IPS DF 4.7 (cell line): ENCODE results near the gene NCS1.
"Not testable (repeated sequence)": the region's sequence is repeated elsewhere in the genome, so short reads cannot be mapped to it uniquely, and the experiment has no call there.

Experiments used
- DNase-seq: peaks from one replicate; pipeline ENCODE4 v3.0.0-alpha.2; 2013; ENCODE audit warnings: low spot score; ENCODE audit errors: extremely low read depth

Gene NCS1

DNA sequence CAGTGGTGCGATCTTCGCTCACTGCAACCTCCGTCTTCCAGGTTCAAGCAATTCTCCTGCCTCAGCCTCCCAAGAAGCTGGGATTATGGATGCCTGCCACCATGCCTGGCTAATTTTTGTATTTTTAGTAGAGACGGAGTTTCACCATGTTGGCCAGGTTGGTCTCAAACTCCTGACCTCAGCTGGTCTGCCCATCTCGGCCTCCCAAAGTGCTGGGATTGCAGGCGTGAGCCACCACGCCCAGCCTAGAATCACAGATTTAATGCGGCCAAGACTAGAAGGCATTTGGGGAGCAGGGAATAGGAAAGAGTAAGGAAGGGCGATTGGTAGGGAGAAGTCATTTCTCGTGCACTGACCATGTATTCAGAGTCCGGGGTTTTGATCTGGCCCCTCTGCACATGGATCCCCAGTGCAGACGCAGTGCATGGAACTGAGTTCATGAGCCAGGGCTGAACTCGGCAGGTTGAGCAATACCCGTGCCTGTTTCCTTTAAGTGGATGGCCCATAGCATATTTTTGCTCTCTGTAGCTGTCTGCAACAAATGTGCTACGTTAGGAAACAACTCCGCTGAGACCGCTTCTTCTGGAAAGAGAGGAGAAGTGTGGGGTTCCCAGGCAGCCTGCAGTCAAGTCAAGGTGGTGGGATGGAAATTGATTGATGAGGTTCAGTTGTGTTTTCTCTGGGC lies 90.0 kb downstream of the NCS1 start:
- no peak for DNase-seq

DNA sequence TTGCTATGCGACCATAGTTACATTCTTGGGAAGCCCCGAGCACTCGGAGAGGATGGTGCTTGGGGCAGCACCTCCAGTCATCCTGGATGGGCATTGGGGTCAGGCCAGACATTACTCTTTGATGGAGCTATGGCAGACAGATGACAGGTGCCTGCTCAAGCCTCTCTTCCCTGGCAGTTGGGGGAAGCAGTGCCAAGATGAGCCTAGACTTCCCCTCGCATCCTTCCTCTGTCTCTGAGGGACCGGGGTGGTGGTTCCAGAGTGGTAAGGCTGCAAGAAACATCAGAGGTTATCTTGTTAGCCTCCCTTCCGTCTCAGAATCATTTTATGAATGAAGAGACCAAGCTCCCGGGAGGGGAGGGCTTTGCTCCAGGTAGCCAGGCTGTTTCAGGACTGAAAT lies 90.6 kb downstream of the NCS1 start:
- DNase-seq, result no peak

DNA sequence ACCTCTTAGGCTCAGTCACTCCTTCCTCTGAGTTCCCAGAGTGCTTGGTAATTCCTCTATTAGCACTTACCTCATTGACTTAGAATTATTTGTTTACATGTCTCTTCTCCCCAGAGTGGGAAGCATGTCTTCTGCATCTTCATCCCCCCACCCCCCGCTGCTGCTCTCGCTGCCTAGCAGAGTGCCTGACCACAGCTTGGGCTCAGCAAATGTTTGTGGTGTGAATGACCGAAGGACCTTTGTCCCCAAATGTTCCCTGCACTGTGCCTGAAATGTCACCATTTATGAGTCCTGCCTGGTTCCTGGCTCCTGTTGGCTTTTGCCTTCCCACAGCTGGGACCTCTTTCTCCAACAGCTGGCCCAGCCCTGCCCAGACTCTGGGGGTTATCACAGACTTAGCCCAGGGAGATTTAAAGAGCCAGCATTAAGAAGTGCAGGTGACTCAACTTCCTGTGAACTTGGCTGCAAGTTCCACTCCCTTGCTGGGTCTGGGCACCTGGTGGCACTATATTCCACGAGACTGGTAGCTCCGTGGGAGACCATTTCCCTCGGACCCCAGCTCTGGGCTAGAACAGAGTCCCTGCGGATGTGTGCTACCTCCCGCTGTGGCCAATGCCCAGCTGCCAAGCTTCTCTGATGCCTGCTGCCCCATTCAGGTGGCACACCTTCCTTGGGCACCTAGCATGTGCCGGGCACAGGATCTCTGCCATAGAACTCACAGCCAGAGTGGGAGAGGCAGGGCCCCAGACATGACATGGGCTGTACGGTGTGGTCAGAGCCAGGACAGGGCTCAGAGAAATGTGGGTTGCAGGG lies 91.6 kb downstream of the NCS1 start:
- no peak for DNase-seq

DNA sequence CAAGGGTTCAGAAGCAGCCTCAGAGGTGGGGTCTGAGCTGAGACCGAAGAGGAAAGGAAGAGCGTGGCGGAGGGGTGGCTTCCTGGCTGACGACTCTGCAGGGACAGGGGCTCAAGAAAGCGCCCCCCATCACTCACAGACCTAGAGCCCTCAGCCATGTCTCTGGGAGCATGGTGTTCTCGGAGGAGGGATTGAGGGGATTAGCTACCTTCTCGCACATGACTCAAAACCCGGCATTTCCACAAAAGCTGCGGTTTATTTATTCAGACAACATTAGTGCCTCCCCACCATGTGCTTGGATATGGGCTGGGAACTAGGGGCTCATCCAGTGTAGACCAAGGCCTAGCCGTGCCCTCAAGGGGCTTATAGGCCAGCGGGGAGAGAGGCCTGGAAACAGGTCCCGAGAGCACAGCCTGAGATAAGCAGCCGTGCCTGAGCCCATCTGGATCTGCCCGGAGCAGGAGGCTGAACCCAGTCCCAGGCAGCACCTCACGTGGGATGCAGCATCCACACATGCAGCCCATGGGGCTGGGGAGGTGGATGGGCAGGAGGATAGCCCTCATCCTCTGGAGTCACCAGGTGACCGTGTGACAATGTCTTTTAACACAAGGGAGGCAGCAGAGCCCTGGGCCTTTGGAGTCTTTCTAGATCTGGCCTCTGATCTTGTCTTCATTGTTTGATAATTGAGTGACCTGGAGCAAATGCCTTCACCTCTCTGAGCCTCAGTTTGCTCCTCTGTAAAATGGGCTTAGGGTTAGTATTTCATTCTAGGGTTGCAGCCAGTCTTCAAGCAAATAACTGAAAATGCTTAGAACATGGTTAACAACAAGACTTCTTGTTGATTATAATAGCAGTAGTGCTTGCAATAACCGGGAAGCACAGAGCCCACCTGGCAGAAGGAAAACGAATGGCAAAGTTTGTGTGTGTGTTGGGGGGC lies 92.5 kb downstream of the NCS1 start:
- DNase-seq, result no peak

- no peak for DNase-seq
These were observed 93.4 kb downstream of the NCS1 start, which contains the start of gene HMCN2 for GRCh38 chr9:130265431-130266235. HMCN2 (plus strand) TSS chr9:130265760; CDS start chr9:130265879, 119 bp downstream.

DNA sequence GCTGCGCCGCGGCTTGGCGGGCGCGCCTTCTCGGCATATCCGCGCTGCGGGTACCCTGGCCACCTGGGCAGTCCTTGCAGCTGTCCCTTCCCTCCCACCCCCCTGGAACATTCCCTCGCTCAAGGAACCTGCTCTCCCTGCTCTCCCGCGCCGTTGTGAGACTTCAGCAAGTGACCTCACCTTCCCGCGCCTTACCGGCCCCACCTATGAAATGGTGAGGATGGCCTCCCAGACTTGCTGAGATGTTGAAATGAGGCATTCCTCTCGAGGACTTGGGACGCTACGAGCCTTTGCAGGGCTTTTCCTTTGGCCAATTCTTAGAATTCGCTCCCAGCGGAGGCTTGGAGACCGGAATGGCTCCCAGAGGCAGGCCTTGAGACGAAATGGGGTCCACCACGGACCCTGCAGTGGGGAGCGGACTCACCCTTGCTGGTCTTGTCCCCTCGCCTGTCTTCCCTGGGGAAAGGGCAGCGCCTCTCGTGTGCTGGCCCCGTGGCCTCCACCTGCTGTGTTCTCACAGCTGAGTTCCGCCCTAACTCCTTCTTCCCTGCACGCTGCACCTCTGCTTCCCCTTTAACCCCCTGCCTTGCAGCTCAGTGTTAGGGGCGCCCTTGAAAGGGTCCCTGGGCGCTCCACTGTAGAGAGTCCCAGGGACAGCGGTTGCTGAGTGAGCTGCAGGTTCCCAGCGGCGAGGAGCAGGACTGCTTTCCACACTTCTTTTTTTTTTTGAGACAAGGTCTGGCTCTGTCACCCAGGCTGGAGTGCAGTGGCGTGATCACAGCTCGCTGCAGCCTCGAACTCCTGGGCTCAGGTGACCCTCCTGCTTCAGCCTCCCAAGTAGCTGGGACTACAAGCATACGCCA lies 94.3 kb downstream of the NCS1 start:
- no peak for DNase-seq

- no peak for DNase-seq
These were observed 95.7 kb downstream of the NCS1 start for GRCh38 chr9:130267930-130268329.

GRCh38 chr9:130268521-130269211 lies 96.5 kb downstream of the NCS1 start:
- DNase-seq, result no peak

DNA sequence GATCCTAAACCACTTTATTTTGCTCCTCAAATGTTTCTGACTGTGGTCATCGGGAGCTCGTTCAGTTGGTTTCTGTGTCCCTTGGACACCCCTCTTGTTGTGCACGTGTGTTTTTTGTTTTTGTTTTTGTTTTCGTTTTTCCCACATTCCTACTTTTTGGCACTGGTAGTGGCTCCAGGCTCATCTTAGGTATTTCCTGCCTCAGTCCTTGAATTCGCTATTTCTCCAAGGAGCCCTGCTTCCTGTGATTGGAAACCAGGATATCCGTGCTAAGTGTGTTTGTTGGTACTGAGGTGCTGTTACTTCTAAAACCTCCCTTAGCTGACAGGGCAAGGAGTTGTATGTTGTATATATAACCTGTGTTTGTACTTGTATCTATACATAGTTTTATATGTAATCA lies 99.3 kb downstream of the NCS1 start:
- no peak for DNase-seq

DNA sequence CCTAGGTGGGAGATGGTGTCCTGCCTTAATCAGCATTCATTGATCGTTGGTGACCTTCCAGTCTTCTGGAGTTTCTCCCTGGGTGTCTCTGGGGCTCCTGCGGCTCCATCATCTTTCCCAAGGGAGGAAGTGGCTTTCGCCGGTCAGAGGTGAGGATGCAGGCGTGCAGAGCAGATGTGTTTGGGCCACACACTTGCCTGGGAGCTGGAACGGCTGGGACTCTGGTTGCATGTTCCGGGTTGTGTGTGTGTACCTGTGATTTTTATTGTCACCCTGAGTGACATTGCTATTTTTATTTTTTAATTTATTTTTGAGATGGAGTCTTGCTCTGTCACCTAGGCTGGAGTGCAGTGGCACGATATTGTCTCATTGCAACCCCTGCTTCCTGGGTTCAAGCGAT lies 103.0 kb downstream of the NCS1 start:
- DNase-seq, result no peak

DNA sequence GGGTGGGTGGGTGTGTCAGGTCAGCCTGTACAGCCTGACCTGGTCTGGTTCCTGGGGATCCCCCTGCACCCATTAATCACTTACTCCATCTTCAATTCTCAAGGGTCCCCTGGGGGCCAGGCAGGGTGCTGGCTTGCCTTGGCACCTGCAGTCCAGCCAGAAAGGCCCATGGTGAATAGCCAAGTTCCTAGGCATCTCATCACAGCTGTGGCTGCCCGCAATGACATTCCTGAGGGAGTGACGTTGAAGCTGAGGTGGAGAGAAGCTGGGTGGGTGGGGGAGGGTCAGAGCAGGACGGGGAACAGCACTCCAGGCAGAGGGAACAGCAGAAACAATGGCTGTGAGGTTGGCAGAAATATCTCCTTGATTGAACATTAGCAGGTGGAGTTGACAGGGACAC lies 103.9 kb downstream of the NCS1 start:
- no peak for DNase-seq

DNA sequence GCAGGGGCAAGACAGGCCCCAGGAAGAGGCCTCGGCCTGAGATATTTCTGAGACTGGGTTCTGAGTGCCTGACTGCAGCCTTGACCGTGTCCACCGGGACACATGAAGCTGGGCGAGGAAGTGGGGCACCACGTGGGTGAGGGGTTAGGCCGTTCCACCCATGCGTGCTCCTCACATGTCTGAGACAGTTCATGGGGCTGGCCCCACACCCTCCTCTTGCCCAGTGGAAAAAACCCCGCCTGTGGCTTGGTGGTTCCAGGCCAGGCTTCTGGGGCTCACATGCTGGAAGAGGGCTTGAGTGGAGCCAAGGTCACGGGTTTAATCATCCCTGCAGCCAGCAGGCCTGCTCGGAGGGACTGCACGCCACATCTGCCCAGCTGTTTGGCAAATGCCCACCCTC lies 104.8 kb downstream of the NCS1 start:
- no peak for DNase-seq

DNA sequence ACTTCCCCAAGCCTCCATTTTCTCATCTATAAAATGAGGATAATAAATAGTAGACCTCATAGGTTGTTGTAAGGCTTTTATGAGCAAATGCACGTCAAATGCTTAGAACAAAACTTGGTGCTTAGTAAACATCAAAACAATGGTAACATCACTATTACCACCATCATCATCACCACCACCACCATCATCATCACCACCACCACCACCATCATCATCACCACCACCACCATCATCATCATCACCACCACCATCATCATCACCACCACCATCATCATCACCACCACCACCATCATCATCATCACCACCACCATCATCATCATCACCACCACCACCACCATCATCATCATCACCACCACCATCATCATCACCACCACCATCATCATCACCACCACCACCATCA lies 105.3 kb downstream of the NCS1 start:
- DNase-seq, result not testable (repeated sequence)

- DNase-seq, result no peak
These were observed 111.5 kb downstream of the NCS1 start for GRCh38 chr9:130283539-130284248.

DNA sequence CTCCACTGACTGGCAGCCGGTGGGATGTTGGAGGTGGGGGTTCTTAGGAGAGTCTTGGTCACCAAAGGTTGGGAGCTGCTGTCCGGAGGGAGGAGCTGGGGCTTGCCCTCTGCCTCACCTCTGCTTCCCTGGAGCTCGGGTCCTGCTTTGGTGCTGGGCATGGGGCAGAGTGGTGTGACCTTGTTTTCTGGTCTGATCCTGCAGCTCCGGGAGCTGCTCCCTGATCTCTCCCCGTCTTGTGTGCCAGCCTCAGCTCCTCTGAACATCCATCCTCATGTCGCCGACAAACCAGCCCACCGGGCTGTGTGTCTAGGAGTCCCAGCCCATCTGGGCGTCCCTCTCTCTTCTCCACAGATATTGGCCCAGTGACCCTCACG lies 112.0 kb downstream of the NCS1 start:
- no peak for DNase-seq

DNA sequence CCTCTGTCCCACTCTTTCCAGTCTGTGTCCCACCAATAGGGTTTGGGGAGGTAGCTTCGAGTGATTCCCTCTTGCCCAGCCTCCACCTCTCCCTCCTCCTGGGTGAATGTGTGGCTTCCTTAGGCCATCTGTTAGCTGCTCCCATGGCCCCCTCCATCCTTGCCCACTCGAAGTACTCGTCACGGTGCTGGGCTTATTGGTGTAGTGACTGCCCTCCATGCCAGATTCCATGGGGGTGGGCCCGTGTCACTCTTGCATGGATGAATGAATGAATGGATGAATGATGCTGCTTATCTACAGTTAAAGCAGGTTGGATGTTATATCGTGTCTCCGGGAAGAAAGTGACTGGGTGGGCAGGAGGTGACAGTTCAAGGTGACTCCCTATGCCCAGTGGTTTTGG lies 112.5 kb downstream of the NCS1 start:
- DNase-seq, result no peak

- no peak for DNase-seq
These were observed 113.1 kb downstream of the NCS1 start for GRCh38 chr9:130285271-130285670.

DNA sequence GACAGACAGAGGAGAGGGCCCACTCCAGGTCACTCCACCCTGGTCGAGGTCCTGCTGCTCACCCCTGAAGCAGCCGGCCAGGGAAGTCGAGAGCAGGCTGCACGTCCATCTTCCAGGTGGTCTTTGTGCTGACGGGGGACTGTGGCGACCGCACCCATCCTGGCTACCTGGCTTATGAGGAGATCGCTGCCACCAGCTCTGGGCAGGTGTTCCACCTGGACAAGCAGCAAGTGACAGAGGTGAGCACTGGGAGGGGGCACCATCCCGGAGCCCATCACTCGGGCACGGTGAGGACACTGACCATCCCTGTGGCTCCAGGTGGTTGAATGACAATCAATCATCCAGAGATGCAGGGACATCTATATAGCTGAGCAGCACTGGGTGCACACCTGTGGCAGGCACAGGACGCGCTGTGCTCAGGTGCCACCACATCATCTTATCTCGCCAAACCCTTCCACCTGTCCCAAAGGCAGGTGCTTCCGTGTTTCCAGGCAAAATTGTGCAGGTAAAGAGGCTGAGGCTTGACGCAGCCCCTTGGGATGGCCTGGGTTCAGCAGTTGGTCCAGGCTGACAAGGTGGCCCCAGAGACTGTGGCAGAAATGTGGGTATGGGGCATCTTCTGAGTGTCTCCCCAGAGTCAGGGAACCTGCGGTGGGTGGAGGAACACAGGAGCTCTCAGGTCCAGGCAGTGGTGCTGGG lies 114.0 kb downstream of the NCS1 start:
- no peak for DNase-seq
